Glutamatergic neuron (in vitro differentiated cells): ENCODE results near the gene PRR7. TPM values are rescaled to one million over a fixed set of nuclear protein-coding genes. Genes with fewer than 3 reads are reported as not detected.

ENCODE experiments used
- DNase-seq: peaks from one replicate; pipeline ENCODE4 v3.0.0; 2022
- H3K27ac Mint-ChIP-seq: one replicate; pipeline ENCODE4 v1.8.0; 2020; ENCODE audit warnings: mild to moderate bottlenecking, mixed read lengths, inconsistent platforms; ENCODE audit not compliant: unreplicated experiment
- H3K27me3 Mint-ChIP-seq: one replicate; pipeline ENCODE4 v1.8.0; 2020; ENCODE audit warnings: mild to moderate bottlenecking, moderate library complexity, mixed read lengths, inconsistent platforms; ENCODE audit not compliant: unreplicated experiment
- H3K36me3 Mint-ChIP-seq: one replicate; pipeline ENCODE4 v1.8.0; 2020; ENCODE audit warnings: mild to moderate bottlenecking, mixed read lengths, inconsistent platforms; ENCODE audit not compliant: unreplicated experiment
- H3K4me1 Mint-ChIP-seq: one replicate; pipeline ENCODE4 v1.8.0; 2020; ENCODE audit warnings: mild to moderate bottlenecking, low read depth, mixed read lengths, inconsistent platforms; ENCODE audit not compliant: unreplicated experiment
- H3K4me3 Mint-ChIP-seq: one replicate; pipeline ENCODE4 v1.8.0; 2020; ENCODE audit warnings: mild to moderate bottlenecking, mixed read lengths, inconsistent platforms; ENCODE audit not compliant: unreplicated experiment
- H3K9me3 Mint-ChIP-seq: one replicate; pipeline ENCODE4 v1.8.0; 2020; ENCODE audit warnings: mild to moderate bottlenecking, moderate library complexity, mixed read lengths, inconsistent platforms; ENCODE audit not compliant: unreplicated experiment
- total RNA-seq: library from RNA; stranded (reverse); fragmentation: NEBNext Ultra II Directional; extraction: Animal tissue kit (Norgen Biotek cat#: 25700); gene quantifications from one replicate; pipeline ENCODE4 v1.2.1, GENCODE V29; 2021; ENCODE audit not compliant: unreplicated experiment
- TF ChIP-seq, protein P1 (sequence below): fragments of 200-600 bp; sonication (generic); IDR thresholded peaks from one replicate; pipeline ENCODE4 v1.5.0; 2021; ENCODE audit not compliant: partially characterized antibody, unreplicated experiment

Gene PRR7
- total RNA-seq, 1 donor from 2014 or later = 4.1 TPM

DNA sequence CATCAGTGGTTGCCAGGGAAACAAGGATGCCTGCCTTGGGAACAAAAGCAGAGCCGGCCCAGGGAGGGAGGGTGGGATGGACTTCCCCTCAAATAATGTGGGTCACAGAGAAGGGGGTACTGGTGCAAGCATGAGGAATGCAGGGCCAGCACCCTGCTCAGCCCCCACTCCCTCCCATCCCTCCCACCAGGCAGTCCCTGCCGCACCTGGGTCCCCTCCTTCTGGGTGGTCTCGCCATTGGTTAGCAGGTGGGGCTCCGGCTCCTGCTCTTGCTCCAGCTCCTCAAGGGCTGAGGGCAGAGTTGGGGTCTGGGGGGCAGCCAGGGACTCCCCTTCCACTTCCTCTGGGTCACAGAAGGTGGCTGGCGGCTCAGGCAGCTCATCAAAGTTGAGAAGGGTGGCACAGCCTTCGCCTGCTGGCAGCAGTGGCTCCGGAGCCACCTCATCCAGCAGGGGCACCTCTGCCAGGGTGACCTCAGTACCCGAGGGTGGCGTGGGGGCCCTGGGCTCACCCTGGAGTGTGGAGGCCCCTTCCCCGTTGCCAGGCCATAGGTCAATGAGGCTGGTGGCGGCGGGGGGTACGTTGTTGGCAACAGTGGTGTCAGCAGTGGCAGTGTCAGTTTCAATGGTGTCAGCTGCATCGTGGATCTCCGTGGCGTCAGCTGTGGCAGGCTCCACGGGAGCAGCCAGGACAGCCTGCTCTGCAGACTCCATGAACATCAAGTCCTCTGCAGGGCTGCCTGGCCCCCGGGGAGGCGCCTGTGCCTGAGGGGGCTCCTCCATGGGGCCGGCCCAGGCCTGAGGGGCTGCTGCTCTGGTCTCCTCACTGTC, 11.5 kb downstream of the PRR7 start:
- peaks cover 36% of the 10 kb centered on the region for H3K9me3 Mint-ChIP-seq
- peaks cover 20% of the 10 kb centered on the region for H3K4me1 Mint-ChIP-seq
- TF ChIP-seq, protein P1, sequence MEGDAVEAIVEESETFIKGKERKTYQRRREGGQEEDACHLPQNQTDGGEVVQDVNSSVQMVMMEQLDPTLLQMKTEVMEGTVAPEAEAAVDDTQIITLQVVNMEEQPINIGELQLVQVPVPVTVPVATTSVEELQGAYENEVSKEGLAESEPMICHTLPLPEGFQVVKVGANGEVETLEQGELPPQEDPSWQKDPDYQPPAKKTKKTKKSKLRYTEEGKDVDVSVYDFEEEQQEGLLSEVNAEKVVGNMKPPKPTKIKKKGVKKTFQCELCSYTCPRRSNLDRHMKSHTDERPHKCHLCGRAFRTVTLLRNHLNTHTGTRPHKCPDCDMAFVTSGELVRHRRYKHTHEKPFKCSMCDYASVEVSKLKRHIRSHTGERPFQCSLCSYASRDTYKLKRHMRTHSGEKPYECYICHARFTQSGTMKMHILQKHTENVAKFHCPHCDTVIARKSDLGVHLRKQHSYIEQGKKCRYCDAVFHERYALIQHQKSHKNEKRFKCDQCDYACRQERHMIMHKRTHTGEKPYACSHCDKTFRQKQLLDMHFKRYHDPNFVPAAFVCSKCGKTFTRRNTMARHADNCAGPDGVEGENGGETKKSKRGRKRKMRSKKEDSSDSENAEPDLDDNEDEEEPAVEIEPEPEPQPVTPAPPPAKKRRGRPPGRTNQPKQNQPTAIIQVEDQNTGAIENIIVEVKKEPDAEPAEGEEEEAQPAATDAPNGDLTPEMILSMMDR = peak; percentile 49
- H3K36me3 Mint-ChIP-seq = peaks cover 5% of the 10 kb centered on the region
- peak overlapping the region; percentile 88 for H3K4me3 Mint-ChIP-seq
- H3K27ac Mint-ChIP-seq = peak overlapping the region; percentile 88
- no peak for DNase-seq
- H3K27me3 Mint-ChIP-seq = peaks cover 39% of the 10 kb centered on the region

DNA sequence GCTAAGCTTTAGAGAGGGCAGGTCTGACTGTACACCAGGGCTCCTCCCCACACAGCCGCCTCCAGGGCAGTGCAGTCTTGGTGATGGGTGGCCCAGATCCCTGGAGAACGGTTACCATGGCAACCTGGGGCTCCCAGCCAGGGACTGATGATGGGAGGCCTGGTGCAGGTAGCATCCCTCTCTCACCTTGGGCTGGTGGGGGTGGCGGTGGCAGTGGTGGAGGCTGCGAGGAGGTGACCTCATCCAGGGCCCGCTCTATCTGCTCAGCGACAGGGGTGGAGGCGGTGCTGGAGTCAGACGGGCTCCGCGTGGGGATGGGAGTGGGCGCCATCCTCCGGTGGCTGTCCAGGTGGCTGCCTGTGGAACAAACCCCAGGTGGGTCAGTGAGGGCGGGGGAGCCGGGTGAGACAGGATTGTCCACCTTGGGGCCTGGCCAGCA, 12.3 kb downstream of the PRR7 start:
- H3K27ac Mint-ChIP-seq = peak overlapping the region; percentile 43
- peaks cover 34% of the 10 kb centered on the region for H3K27me3 Mint-ChIP-seq
- no peak overlapping the region for H3K4me3 Mint-ChIP-seq
- H3K36me3 Mint-ChIP-seq = peaks cover 5% of the 10 kb centered on the region
- TF ChIP-seq, protein P1 = no peak
- peak; percentile 58 for DNase-seq
- peaks cover 36% of the 10 kb centered on the region for H3K9me3 Mint-ChIP-seq
- peaks cover 19% of the 10 kb centered on the region for H3K4me1 Mint-ChIP-seq

DNA sequence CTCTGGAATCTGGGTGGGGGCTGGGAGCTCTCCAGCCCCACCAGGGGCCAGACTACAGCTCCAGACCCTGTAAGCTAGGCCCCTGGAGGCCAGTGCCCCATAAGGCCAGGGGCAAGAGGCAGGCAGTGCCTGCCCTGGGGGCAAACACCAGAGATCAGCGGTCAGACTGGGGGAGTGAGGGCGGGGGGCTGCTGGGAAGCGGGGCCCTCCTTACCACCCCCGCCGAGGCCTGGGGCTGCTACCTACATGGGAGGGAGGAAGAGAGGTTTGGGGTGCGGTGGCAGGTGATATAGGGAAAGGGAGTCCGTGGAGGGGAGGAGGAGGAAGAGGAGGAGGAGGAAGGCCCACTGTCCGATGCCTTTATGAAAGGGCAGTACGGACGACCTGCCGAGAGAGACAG, 12.7 kb downstream of the PRR7 start:
- TF ChIP-seq, protein P1 = no peak
- Mint-ChIP-seq H3K4me3 (peak overlapping the region; percentile 74), H3K36me3 (peaks cover 5% of the 10 kb centered on the region), H3K9me3 (peaks cover 35% of the 10 kb centered on the region), H3K27me3 (peaks cover 33% of the 10 kb centered on the region), H3K4me1 (peaks cover 19% of the 10 kb centered on the region), H3K27ac (peak overlapping the region; percentile 59)
- DNase-seq = no peak

DNA sequence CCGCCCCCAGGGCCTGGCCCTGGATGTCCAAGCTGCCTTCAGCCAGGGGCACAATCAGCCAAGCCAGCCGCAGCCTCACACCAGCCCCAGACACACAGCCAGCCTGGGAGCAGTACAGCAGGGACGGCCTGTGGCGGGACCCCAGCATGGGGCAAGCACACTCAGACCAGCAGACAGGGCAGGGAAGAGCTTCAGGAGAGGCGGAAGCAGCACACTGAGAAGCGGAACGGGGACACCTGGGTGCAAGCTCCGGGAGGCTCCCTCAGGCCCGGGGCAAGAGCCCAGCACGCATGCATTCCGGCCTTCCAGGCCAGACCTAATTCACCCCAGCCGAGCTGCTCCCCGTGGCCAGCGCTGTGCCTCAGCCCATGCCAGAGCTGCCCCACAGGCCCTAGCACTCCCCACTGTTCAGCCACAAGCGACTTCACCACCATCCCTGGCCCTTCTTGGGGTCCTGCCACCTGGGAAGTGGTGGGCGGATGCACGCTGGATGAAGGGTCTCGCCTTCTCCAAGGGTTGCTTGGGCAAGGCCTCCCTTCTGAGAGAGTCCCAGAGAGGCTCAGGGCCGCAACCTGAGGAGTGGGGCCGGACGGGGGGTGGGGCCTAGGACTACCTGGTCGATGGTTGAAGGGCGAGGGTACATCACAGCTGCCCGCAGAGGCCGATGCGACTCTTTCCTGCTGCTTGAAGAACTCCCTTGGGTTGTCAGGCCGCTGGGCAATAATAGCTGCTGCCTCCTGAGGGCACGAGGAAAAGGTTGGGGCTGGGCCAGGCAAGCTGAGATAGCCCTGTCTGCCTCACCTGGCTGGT, 13.4 kb downstream of the PRR7 start:
- H3K4me3 Mint-ChIP-seq = peak overlapping the region; percentile 74
- peaks cover 31% of the 10 kb centered on the region for H3K27me3 Mint-ChIP-seq
- H3K27ac Mint-ChIP-seq = peak overlapping the region; percentile 73
- peaks cover 19% of the 10 kb centered on the region for H3K4me1 Mint-ChIP-seq
- no peak for DNase-seq
- peaks cover 6% of the 10 kb centered on the region for H3K36me3 Mint-ChIP-seq
- H3K9me3 Mint-ChIP-seq = peaks cover 33% of the 10 kb centered on the region
- TF ChIP-seq, protein P1 = no peak
